Brain microvascular endothelial cell (primary cell): ENCODE measurements around the gene TDRD1.
"Not testable (repeated sequence)": the region's sequence is repeated elsewhere in the genome, so short reads cannot be mapped to it uniquely, and the experiment has no call there.

Source experiments
- DNase-seq: peaks from one replicate; pipeline ENCODE4 v3.0.0-alpha.2; 2020
- H3K27ac ChIP-seq: fragments of 250-450 bp; sonication (Bioruptor Pico); 2 replicates; pipeline ENCODE4 v1.5.1; 2020; ENCODE audit warnings: mild to moderate bottlenecking, moderate library complexity
- H3K27me3 ChIP-seq: fragments of 250-450 bp; sonication (Bioruptor Pico); replicated peaks from 2 replicates; pipeline ENCODE4 v1.5.1; 2020; ENCODE audit warnings: mild to moderate bottlenecking
- H3K36me3 ChIP-seq: fragments of 250-450 bp; sonication (Bioruptor Pico); replicated peaks from 2 replicates; pipeline ENCODE4 v1.5.1; 2020; ENCODE audit warnings: mild to moderate bottlenecking
- H3K4me3 ChIP-seq: 2 replicates; pipeline ENCODE4 v1.5.1; 2011; ENCODE audit warnings: low read depth, mild to moderate bottlenecking, control low read depth, low read length, moderate library complexity
- CTCF ChIP-seq: IDR thresholded peaks from 2 replicates; pipeline ENCODE4 v1.5.1; 2011; ENCODE audit warnings: low read depth, mild to moderate bottlenecking, moderate library complexity, low read length, control low read depth, inconsistent platforms; ENCODE audit errors: missing control alignments
- in situ Hi-C: cut with HindIII; loops from 2 replicates; pipeline ENCODE4 v1.10.0; 2017; ENCODE audit warnings: low sequenced_read_pairs, low pct_ligation_motif_present

The TDRD1 gene

GRCh38 chr10:114179148-114179547 lies at the start of gene TDRD1:
TDRD1 (plus strand) TSS chr10:114179353; CDS start chr10:114187832, 8,479 bp downstream.
- in situ Hi-C loops = no loop called here
- no peak for TF ChIP-seq CTCF
- Histone ChIP-seq H3K4me3 (peak within 1 kb of the TSS; percentile 9), H3K27ac (no peak within 1 kb of the TSS), H3K36me3 (no peaks in the 10 kb centered on the region), H3K27me3 (no peaks in the 10 kb centered on the region)
- no peak for DNase-seq

GRCh38 chr10:114131094-114131493 lies 48.1 kb upstream of the TDRD1 start:
- Histone ChIP-seq H3K27ac (no peak overlapping the region), H3K36me3 (peaks cover 50% of the 10 kb centered on the region)
- no peak for TF ChIP-seq CTCF

DNA sequence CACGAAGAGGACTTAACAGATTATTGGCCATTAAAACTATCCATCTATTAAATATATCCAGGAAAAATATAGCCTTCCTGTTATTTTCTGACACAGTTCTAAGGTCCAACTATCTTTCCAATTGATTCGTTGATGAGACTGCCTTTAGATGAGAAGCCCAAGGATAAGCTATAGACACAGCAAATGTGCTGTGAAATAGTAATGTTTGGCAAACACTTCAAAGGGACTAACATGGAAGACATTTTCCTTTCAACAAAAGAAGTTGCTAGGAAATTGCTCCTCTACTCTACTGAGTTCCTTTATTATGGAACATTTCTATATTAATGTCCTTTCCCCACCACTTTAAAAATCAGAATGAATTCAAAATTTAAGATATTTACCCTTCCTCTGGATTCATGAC lies 43.7 kb upstream of the TDRD1 start:
- peaks cover 33% of the 10 kb centered on the region for H3K36me3 ChIP-seq
- no peak for DNase-seq
- no peak overlapping the region for H3K4me3 ChIP-seq
- no peaks in the 10 kb centered on the region for H3K27me3 ChIP-seq
- no peak overlapping the region for H3K27ac ChIP-seq
- no peak for TF ChIP-seq CTCF
- in situ Hi-C loops = no loop called here

More at GRCh38 chr10:114131094-114131493, 48.1 kb upstream of the TDRD1 start:
- H3K4me3 ChIP-seq = no peak overlapping the region
- DNase-seq = no peak
- in situ Hi-C loops = no loop called here
- no peaks in the 10 kb centered on the region for H3K27me3 ChIP-seq

- no peak for DNase-seq
- Histone ChIP-seq H3K4me3 (no peak overlapping the region), H3K27ac (no peak overlapping the region), H3K27me3 (no peaks in the 10 kb centered on the region), H3K36me3 (peaks cover 21% of the 10 kb centered on the region)
- TF ChIP-seq CTCF = no peak
- in situ Hi-C loops = no loop called here
These were observed 40.6 kb upstream of the TDRD1 start for GRCh38 chr10:114138581-114138980.

- Histone ChIP-seq H3K4me3 (no peak overlapping the region), H3K27ac (no peak overlapping the region), H3K36me3 (peaks cover 15% of the 10 kb centered on the region), H3K27me3 (no peaks in the 10 kb centered on the region)
- in situ Hi-C loops = no loop called here
- TF ChIP-seq CTCF = no peak
- no peak for DNase-seq
These were observed 39.1 kb upstream of the TDRD1 start for GRCh38 chr10:114140036-114140435.

DNA sequence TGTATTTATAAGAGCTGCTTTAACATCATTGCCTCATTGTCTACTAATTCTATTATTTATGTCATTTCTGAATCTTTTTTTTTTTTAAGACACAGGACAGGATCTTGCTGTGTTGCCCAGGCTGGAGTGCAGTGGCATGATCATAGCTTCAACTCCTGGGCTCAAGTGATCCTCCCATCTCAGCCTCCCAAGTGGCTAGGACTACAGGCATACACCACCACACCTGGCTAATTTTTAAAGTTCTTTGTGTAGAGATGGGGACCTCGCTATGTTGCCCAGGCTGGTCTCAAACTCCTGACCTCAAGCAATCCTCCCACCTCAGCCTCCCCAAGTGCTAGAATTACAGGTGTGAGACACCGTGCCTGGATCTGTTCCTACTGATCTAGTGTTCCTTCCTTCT lies 38.3 kb upstream of the TDRD1 start:
- H3K4me3 ChIP-seq, H3K27me3 ChIP-seq, DNase-seq, H3K36me3 ChIP-seq, in situ Hi-C loops, H3K27ac ChIP-seq: not testable (repeated sequence)
